WTC11 (cell line): ENCODE data around the gene C18orf32. TPM values are rescaled to one million over a fixed set of nuclear protein-coding genes. Genes with fewer than 3 reads are reported as not detected.

ENCODE experiments used
- ATAC-seq: fragments of 200-7000 bp; cut with Tn5 transposase; 2 replicates; pipeline ENCODE4 v1.10.0; 2021; ENCODE audit warnings: mild to moderate bottlenecking, moderate library complexity
- Bru-seq: library from RNA; stranded (reverse); fragments of 400-500 nt; gene quantifications from one replicate; lab custom pipeline; 2021; lab: Mats Ljungman, UMichigan
- CTCF ChIA-PET: fragments of 300-600 bp; sonication (Branson Sonifier 250); formaldehyde crosslinking; loops from one replicate; lab custom pipeline; 2021; ENCODE audit warnings: antibody characterized with exemption; lab: Charles Lee
- POLR2A ChIA-PET: fragments of 350-600 bp; sonication (Branson Sonifier 250); formaldehyde crosslinking; loops from one replicate; lab custom pipeline; 2021; ENCODE audit warnings: antibody characterized with exemption; lab: Charles Lee
- DNase-seq: peaks from one replicate; pipeline ENCODE4 v3.0.0; 2021; ENCODE audit warnings: low spot score
- H3K27ac Mint-ChIP-seq: 2 replicates; pipeline ENCODE4 v1.8.0; 2021; ENCODE audit warnings: mixed read lengths
- H3K27me3 Mint-ChIP-seq: 2 replicates; pipeline ENCODE4 v1.8.0; 2021; ENCODE audit warnings: low read depth, mild to moderate bottlenecking, moderate library complexity, mixed read lengths
- H3K36me3 Mint-ChIP-seq: 2 replicates; pipeline ENCODE4 v1.8.0; 2021; ENCODE audit warnings: mixed read lengths
- H3K4me1 Mint-ChIP-seq: 2 replicates; pipeline ENCODE4 v1.8.0; 2022; ENCODE audit warnings: mixed read lengths
- H3K4me3 Mint-ChIP-seq: 2 replicates; pipeline ENCODE4 v1.8.0; 2021; ENCODE audit warnings: mild to moderate bottlenecking, moderate library complexity, mixed read lengths
- H3K9me3 Mint-ChIP-seq: 2 replicates; pipeline ENCODE4 v1.8.0; 2021; ENCODE audit warnings: mixed read lengths
- AR ChIP-seq: fragments of 250-450 bp; sonication (Bioruptor Pico); IDR thresholded peaks from 2 replicates; pipeline ENCODE4 v1.9.0; 2021; ENCODE audit warnings: mild to moderate bottlenecking
- ARID4B ChIP-seq: sonication (generic); formaldehyde crosslinking; IDR thresholded peaks from 2 replicates; pipeline ENCODE4 v1.8.0; 2023; ENCODE audit warnings: missing genetic modification reagents, mild to moderate bottlenecking, borderline replicate concordance
- ATF1 ChIP-seq: sonication (generic); formaldehyde crosslinking; IDR thresholded peaks from 2 replicates; pipeline ENCODE4 v1.8.1; 2023; ENCODE audit warnings: mild to moderate bottlenecking, moderate library complexity, missing genetic modification reagents
- CBFB ChIP-seq: sonication (generic); formaldehyde crosslinking; IDR thresholded peaks from 2 replicates; pipeline ENCODE4 v1.8.1; 2022; ENCODE audit warnings: mild to moderate bottlenecking, low read depth, missing genetic modification reagents
- CREB1 ChIP-seq: sonication (generic); formaldehyde crosslinking; IDR thresholded peaks from 2 replicates; pipeline ENCODE4 v1.8.0; 2023; ENCODE audit warnings: mild to moderate bottlenecking, missing genetic modification reagents
- E2F4 ChIP-seq: sonication (generic); formaldehyde crosslinking; IDR thresholded peaks from 2 replicates; pipeline ENCODE4 v1.8.1; 2022; ENCODE audit warnings: low read depth, mild to moderate bottlenecking, moderate library complexity, missing genetic modification reagents, borderline replicate concordance
- EMX1 ChIP-seq: fragments of 250-450 bp; sonication (Bioruptor Pico); IDR thresholded peaks from 2 replicates; pipeline ENCODE4 v1.8.0; 2021; ENCODE audit warnings: mild to moderate bottlenecking
- FOXP1 ChIP-seq: sonication (generic); formaldehyde crosslinking; IDR thresholded peaks from 2 replicates; pipeline ENCODE4 v1.8.0; 2022; ENCODE audit warnings: missing genetic modification reagents, mild to moderate bottlenecking, moderate library complexity, borderline replicate concordance
- IRF1 ChIP-seq: sonication (generic); formaldehyde crosslinking; IDR thresholded peaks from 2 replicates; pipeline ENCODE4 v1.8.0; 2023; ENCODE audit warnings: missing genetic modification reagents
- NFE2L1 ChIP-seq: sonication (generic); formaldehyde crosslinking; IDR thresholded peaks from 2 replicates; pipeline ENCODE4 v1.8.1; 2023; ENCODE audit warnings: missing genetic modification reagents
- NR2C2 ChIP-seq: sonication (generic); formaldehyde crosslinking; IDR thresholded peaks from 2 replicates; pipeline ENCODE4 v1.8.0; 2022; ENCODE audit warnings: mild to moderate bottlenecking, missing genetic modification reagents
- PRDM15 ChIP-seq: sonication (generic); formaldehyde crosslinking; IDR thresholded peaks from 2 replicates; pipeline ENCODE4 v1.8.0; 2022; ENCODE audit warnings: missing genetic modification reagents
- RORB ChIP-seq: fragments of 250-450 bp; sonication (Bioruptor Pico); IDR thresholded peaks from 2 replicates; pipeline ENCODE4 v1.9.0; 2021; ENCODE audit warnings: mild to moderate bottlenecking
- TEAD4 ChIP-seq: sonication (generic); formaldehyde crosslinking; IDR thresholded peaks from 2 replicates; pipeline ENCODE4 v1.8.0; 2022; ENCODE audit warnings: mild to moderate bottlenecking, missing genetic modification reagents
- USF2 ChIP-seq: sonication (generic); formaldehyde crosslinking; IDR thresholded peaks from 2 replicates; pipeline ENCODE4 v1.8.1; 2023; ENCODE audit warnings: mild to moderate bottlenecking, missing genetic modification reagents, moderate library complexity
- ZNF219 ChIP-seq: sonication (generic); formaldehyde crosslinking; IDR thresholded peaks from 2 replicates; pipeline ENCODE4 v1.8.0; 2023; ENCODE audit warnings: missing genetic modification reagents, mild to moderate bottlenecking, borderline replicate concordance
- ZNF232 ChIP-seq: sonication (generic); formaldehyde crosslinking; IDR thresholded peaks from 2 replicates; pipeline ENCODE4 v1.8.0; 2022; ENCODE audit warnings: mild to moderate bottlenecking, missing genetic modification reagents
- ZNF423 ChIP-seq: fragments of 250-450 bp; sonication (Bioruptor Pico); IDR thresholded peaks from 2 replicates; pipeline ENCODE4 v2.1.2; 2022; ENCODE audit warnings: mild to moderate bottlenecking, moderate library complexity
- ZNF512 ChIP-seq: sonication (generic); formaldehyde crosslinking; IDR thresholded peaks from 2 replicates; pipeline ENCODE4 v1.8.1; 2022; ENCODE audit warnings: missing genetic modification reagents, borderline replicate concordance
- long read RNA-seq, 3 experiments: library from RNA in 1 of 3; library from capped mRNA in 1 of 3; library from polyadenylated mRNA in 1 of 3; unstranded in 2 of 3; stranded (forward) in 1 of 3; transcript quantifications; one replicate each; pipeline ENCODE4 v2.0.0, GENCODE V29; 2021
- total RNA-seq: library from RNA; stranded (reverse); gene quantifications from 3 replicates; pipeline ENCODE4 v1.2.3, GENCODE V29; 2021

C18orf32 gene
- total RNA-seq (28.7 to 32.5 TPM (median 32.1 TPM) in 3 replicates), Bru-seq, nascent RNA (percentile 84 among the genes with signal in this experiment)
- long read RNA-seq, experiment 1, full-length matches to known transcripts: 45 of 47 reads
- long read RNA-seq, experiment 1, partial matches to known transcripts: 0 of 47 reads
- long read RNA-seq, experiment 1, other reads (novel, unspliced or antisense): 2 of 47 reads
- long read RNA-seq, experiment 2, full-length matches to known transcripts: 18 of 23 reads
- long read RNA-seq, experiment 2, partial matches to known transcripts: 0 of 23 reads
- long read RNA-seq, experiment 2, other reads (novel, unspliced or antisense): 5 of 23 reads
- long read RNA-seq, experiment 3, full-length matches to known transcripts: 67 of 68 reads
- long read RNA-seq, experiment 3, partial matches to known transcripts: 0 of 68 reads
- long read RNA-seq, experiment 3, other reads (novel, unspliced or antisense): 1 of 68 reads

GRCh38 chr18:49486953-49487710 is at the start of gene C18orf32:
Gene C18orf32 (minus strand): TSS chr18:49487234. CDS start chr18:49483748, 3,486 bp downstream.
- ChIA-PET POLR2A (interaction anchor here (0.7 to 1.5 kb wide), 10 partner anchors 9 to 79 kb away, joined by 3 to 8 read pairs (median 5); partner anchors contain the start of gene LIPG), CTCF (interaction anchor here (0.9 to 1.4 kb wide), 3 partner anchors 14 to 371 kb away, joined by 3 to 7 read pairs (median 5); no protein-coding TSS in a partner anchor)
- peak within 1 kb of the TSS; percentile 95 for H3K4me3 Mint-ChIP-seq
- no peaks in the 10 kb centered on the region for H3K9me3 Mint-ChIP-seq
- H3K36me3 Mint-ChIP-seq: peaks cover 57% of the 10 kb centered on the region
- peak; percentile 94 for DNase-seq
- peaks cover 48% of the 10 kb centered on the region for H3K4me1 Mint-ChIP-seq
- peak within 1 kb of the TSS; percentile 97 for H3K27ac Mint-ChIP-seq
- H3K27me3 Mint-ChIP-seq: no peaks in the 10 kb centered on the region
- peak; percentile 94 for ATAC-seq
- TF ChIP-seq ZNF232 (CRISPR knock-in tag): 0 out of 2 replicates have a peak, but pooled peaks have one; percentile 69
- TF ChIP-seq ZNF219 (CRISPR knock-in tag): no peak
- TF ChIP-seq CBFB (CRISPR knock-in tag): peak; percentile 97
- peak; percentile 88 for TF ChIP-seq ATF1
- peak; percentile 38; the same call in 1 of the 2 replicates for TF ChIP-seq USF2 (CRISPR knock-in tag)
- TF ChIP-seq NR2C2: no peak; the same call in 1 of the 2 replicates
- TF ChIP-seq E2F4: no peak
- TF ChIP-seq EMX1 (CRISPR knock-in tag): peak; percentile 98
- TF ChIP-seq TEAD4 (CRISPR knock-in tag): no peak
- TF ChIP-seq RORB (CRISPR knock-in tag): no peak
- no peak for TF ChIP-seq PRDM15 (CRISPR knock-in tag)
- no peak for TF ChIP-seq ZNF423 (CRISPR knock-in tag)
- peak; percentile 80 for TF ChIP-seq CREB1 (CRISPR knock-in tag)
- peak; percentile 95 for TF ChIP-seq FOXP1 (CRISPR knock-in tag)
- no peak; the same call in 1 of the 2 replicates for TF ChIP-seq IRF1 (CRISPR knock-in tag)
- no peak for TF ChIP-seq ZNF512 (CRISPR knock-in tag)
- peak; percentile 93 for TF ChIP-seq AR (CRISPR knock-in tag)
- no peak; the same call in 1 of the 2 replicates for TF ChIP-seq NFE2L1 (CRISPR knock-in tag)
- peak; percentile 94 for TF ChIP-seq ARID4B
